WTC11 (cell line): ENCODE measurements around the gene TRIM7.

Experiments used
- CREB1 ChIP-seq: sonication (generic); formaldehyde crosslinking; IDR thresholded peaks from 2 replicates; pipeline ENCODE4 v1.8.0; 2023; ENCODE audit warnings: mild to moderate bottlenecking, missing genetic modification reagents
- SP1 ChIP-seq: sonication (generic); formaldehyde crosslinking; conservative IDR thresholded peaks from 2 replicates; pipeline ENCODE4 v1.8.1; 2022; ENCODE audit warnings: missing genetic modification reagents
- TEAD4 ChIP-seq: sonication (generic); formaldehyde crosslinking; IDR thresholded peaks from 2 replicates; pipeline ENCODE4 v1.8.0; 2022; ENCODE audit warnings: mild to moderate bottlenecking, missing genetic modification reagents
- TF ChIP-seq, protein P1 (sequence below): sonication (generic); formaldehyde crosslinking; IDR thresholded peaks from 2 replicates; pipeline ENCODE4 v1.8.0; 2022; ENCODE audit warnings: mild to moderate bottlenecking, missing genetic modification reagents
- TF ChIP-seq, protein P2 (sequence below): sonication (generic); formaldehyde crosslinking; IDR thresholded peaks from 2 replicates; pipeline ENCODE4 v1.8.1; 2022; ENCODE audit warnings: mild to moderate bottlenecking, missing genetic modification reagents, moderate library complexity, borderline replicate concordance

DNA sequence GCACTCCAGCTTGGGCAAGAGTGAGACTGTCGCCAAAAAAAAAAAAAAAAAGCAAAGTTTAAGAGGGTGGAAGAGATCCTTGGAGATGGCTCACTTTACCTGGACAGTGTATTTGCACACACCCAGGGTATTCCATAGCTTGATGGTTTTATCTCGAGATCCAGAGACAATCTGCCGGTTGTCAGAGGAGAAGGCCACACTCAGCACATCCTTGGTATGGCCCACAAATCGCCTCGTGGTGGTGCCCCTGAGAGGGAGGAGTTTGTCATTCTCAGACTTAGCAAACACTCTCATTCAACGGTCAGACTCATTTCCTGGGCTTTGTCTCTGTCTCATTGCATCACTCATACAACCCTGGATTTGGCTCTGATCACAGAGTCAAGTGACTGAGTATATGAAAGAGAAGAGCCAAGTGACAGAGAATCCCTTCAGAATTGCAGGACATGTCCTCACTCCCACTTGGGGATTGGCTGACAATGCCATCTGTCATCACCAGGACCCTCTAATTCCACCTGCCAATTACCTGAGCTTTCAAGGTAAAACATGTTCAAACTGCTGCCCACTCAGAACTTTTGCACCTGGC lies 36.5 kb upstream of the TRIM7 start:
- TF ChIP-seq CREB1 (CRISPR knock-in tag): no peak
- no peak for TF ChIP-seq SP1 (CRISPR knock-in tag)
- no peak for TF ChIP-seq TEAD4
- TF ChIP-seq, protein P1, sequence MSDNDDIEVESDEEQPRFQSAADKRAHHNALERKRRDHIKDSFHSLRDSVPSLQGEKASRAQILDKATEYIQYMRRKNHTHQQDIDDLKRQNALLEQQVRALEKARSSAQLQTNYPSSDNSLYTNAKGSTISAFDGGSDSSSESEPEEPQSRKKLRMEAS: no peak
- TF ChIP-seq, protein P2, sequence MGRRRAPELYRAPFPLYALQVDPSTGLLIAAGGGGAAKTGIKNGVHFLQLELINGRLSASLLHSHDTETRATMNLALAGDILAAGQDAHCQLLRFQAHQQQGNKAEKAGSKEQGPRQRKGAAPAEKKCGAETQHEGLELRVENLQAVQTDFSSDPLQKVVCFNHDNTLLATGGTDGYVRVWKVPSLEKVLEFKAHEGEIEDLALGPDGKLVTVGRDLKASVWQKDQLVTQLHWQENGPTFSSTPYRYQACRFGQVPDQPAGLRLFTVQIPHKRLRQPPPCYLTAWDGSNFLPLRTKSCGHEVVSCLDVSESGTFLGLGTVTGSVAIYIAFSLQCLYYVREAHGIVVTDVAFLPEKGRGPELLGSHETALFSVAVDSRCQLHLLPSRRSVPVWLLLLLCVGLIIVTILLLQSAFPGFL: no peak
